Stimulated activated CD4-positive, alpha-beta T cell treated with anti-CD3 and anti-CD28 coated beads, Interleukin-4, amount 100 ng/mL, for 1 hour (primary cell): ENCODE results near the gene PRPF40B.

Experiments
- DNase-seq: peaks from one replicate; pipeline ENCODE4 v3.0.0-alpha.2; 2020

The PRPF40B gene

DNA sequence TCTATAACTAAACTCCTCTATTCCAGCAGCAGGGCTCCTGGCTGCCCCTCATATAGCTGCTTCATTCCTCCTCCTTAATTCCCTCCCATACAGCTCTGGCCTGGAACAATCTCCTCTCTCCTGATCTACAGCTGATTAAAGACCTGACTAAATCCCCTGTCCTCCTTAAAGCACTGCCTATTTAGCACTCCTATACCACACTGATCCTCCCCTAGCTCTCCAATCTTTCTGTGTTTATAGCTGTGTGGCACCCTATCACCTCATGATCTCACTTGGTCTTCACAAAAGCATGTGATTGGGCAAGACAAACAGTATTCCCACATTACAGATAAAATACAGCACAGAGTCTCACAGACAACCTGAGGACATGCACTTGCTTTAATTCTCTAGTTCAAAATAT lies 66.4 kb downstream of the PRPF40B start:
- no peak for DNase-seq

GRCh38 chr12:49692851-49693250 lies 69.5 kb downstream of the PRPF40B start:
- no peak for DNase-seq

- DNase-seq = no peak
Observed at GRCh38 chr12:49693931-49694444, 70.6 kb downstream of the PRPF40B start.
